Aorta (tissue), 5 donors: ENCODE measurements around the gene S100A12. TPM values are rescaled to one million over a fixed set of nuclear protein-coding genes. Genes with fewer than 3 reads are reported as not detected.

Experiments used
- ATAC-seq: fragments of 200-7000 bp; cut with Tn5 transposase; one replicate; pipeline ENCODE4 v1.9.1; 2022; ENCODE audit warnings: moderate library complexity; ENCODE audit not compliant: low FRiP score
- DNase-seq, 2 donors: peaks; one replicate each; pipeline ENCODE4 v3.0.0-alpha.2; 2020
- H3K27ac ChIP-seq, 2 donors: one replicate each; pipeline ENCODE4 v1.5.1; 2013; ENCODE audit warnings: low read length in 2 of 2, mild to moderate bottlenecking in 2 of 2, moderate library complexity in 2 of 2, control low read depth in 1 of 2, inconsistent platforms in 1 of 2, low read depth in 1 of 2
- H3K27me3 ChIP-seq, 2 donors: one replicate each; pipeline ENCODE4 v1.6.1; 2013; ENCODE audit warnings: control low read depth in 1 of 2, low read length in 1 of 2, mild to moderate bottlenecking in 1 of 2, moderate library complexity in 1 of 2; ENCODE audit not compliant: insufficient read depth in 2 of 2, control insufficient read depth in 1 of 2
- H3K36me3 ChIP-seq, 2 donors: one replicate each; pipeline ENCODE4 v1.6.1; 2013; ENCODE audit warnings: control low read depth in 1 of 2, low read length in 1 of 2, mild to moderate bottlenecking in 1 of 2; ENCODE audit not compliant: insufficient read depth in 2 of 2, control insufficient read depth in 1 of 2
- H3K4me1 ChIP-seq, 2 donors: one replicate each; pipeline ENCODE4 v1.6.1; 2013; ENCODE audit warnings: low read length in 2 of 2, control low read depth in 1 of 2, mild to moderate bottlenecking in 1 of 2, moderate library complexity in 1 of 2; ENCODE audit not compliant: insufficient read depth in 2 of 2, control insufficient read depth in 1 of 2
- H3K4me3 ChIP-seq, 2 donors: one replicate each; pipeline ENCODE4 v1.5.1; 2013; ENCODE audit warnings: low read length in 2 of 2, control low read depth in 1 of 2, mild to moderate bottlenecking in 1 of 2
- H3K9me3 ChIP-seq: one replicate; pipeline ENCODE4 v1.6.1; 2013; ENCODE audit warnings: mild to moderate bottlenecking, low read length; ENCODE audit not compliant: control insufficient read depth
- WGBS, 2 donors: extraction: QIAGEN DNeasy Blood & Tissue Kit; methylation state at CpG; one replicate each; pipeline ENCODE4 v1.1.7; 2013; 5-methylcytosine and 5-hydroxymethylcytosine counted together
- intact Hi-C, 2 donors: fragments of 100-400 bp; cut with DNase I; formaldehyde crosslinking; loops; one replicate each; pipeline versions ENCODE4 v1.14.2 to v1.15.0; 2022
- polyA plus RNA-seq, 2 donors: library from polyadenylated mRNA; stranded (reverse); fragments of 200-250 nt; gene quantifications; one replicate each; pipeline ENCODE4 v1.2.3, GENCODE V29; 2013
- total RNA-seq, 2 donors: library from RNA; stranded (reverse); fragmentation: NEBNext Ultra II Directional; extraction: Animal tissue kit (Norgen Biotek cat#: 25700); gene quantifications; one replicate each; pipeline ENCODE4 v1.2.1, GENCODE V29; 2021
- donor health status: healthy with polysubstance abuse.
- donor health status: Bipolar disorder and iron deficiency.
- donor health status: DM: no; HTN: no; CAD: no.
- donor health status: DM: no; HTN: no; CAD: no.
- donor health status: DM: yes; HTN: yes; CAD: no.

Gene S100A12
- total and polyA plus RNA-seq, 4 donors, result 1.7 to 58.6 (median 14.0) TPM

GRCh38 chr1:153399401-153400055, 24.1 kb upstream of the S100A12 start:
- no peaks in the 10 kb centered on the region for H3K4me1 ChIP-seq
- intact Hi-C loops, result loop anchor here in 1 of 2 donors (5.0 kb wide), 1 partner anchor 98 kb away; no protein-coding TSS in a partner anchor
- no peaks in the 10 kb centered on the region for H3K36me3 ChIP-seq
- DNase-seq (no peak), ATAC-seq (no peak)
- no peaks in the 10 kb centered on the region for H3K9me3 ChIP-seq
- no peaks in the 10 kb centered on the region for H3K27me3 ChIP-seq
- no peak overlapping the region for H3K27ac ChIP-seq
- 93 to 95% methylated on average over 7 of the region's 7 CpGs for WGBS, 2 donors
- H3K4me3 ChIP-seq, result no peak overlapping the region

GRCh38 chr1:153397924-153398651, 22.7 kb upstream of the S100A12 start:
- intact Hi-C loops, result loop anchor here in 1 of 2 donors (5.0 kb wide), 1 partner anchor 99 kb away; no protein-coding TSS in a partner anchor
- 84 to 94% methylated on average over 5 to 6 of the region's 6 CpGs for WGBS, 2 donors
- no peaks in the 10 kb centered on the region for H3K36me3 ChIP-seq
- H3K27ac ChIP-seq, result no peak overlapping the region
- DNase-seq (no peak), ATAC-seq (no peak)
- no peak overlapping the region for H3K4me3 ChIP-seq
- H3K9me3 ChIP-seq, result no peaks in the 10 kb centered on the region
- no peaks in the 10 kb centered on the region for H3K4me1 ChIP-seq
- no peaks in the 10 kb centered on the region for H3K27me3 ChIP-seq

DNA sequence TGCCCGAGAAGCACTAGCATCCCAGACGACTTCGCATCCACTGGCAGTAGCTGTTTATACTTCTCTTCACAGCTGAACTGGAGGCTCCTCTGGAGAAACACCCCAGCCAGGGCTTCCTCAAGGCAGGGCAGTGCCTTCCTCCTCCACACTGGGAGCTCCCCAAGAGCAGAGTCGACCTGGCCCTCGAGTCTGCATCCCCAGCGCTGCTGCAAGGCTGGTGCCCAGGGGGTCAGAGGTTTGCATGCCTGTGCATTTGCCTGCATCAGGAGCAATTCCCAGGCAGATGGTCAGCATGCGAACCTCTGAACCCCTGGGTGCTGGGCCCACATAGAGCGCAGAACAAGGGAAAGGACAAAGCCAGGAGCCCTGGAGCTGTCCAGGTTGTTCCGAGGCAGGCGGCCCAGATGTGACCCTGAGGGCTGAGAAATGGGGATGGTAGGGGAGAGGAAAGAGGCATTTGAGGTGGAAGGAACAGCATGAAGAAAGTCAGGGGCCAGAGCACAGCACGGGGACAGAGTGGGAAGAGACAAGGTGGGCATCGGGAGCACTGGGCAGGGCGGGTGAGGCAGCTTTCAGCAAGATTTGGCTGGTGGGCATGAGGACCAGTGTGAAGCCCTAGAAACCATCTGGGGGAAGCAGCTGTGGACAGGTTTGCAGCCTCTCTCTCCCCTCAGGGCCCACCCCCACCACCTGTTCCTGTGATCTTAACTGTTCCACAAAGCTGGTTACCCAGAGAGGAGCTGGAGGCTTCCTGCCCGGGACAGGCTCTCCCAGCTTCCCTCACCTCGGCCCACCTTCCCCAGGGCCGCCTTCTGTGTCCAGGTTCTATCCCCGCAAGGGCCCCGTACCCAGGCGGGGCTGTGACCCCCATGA, 21.9 kb upstream of the S100A12 start:
- Histone ChIP-seq H3K36me3 (no peaks in the 10 kb centered on the region), H3K9me3 (no peaks in the 10 kb centered on the region), H3K27ac (no peak overlapping the region), H3K4me1 (no peaks in the 10 kb centered on the region), H3K27me3 (no peaks in the 10 kb centered on the region), H3K4me3 (no peak overlapping the region)
- DNase-seq (no peak), ATAC-seq (no peak)
- intact Hi-C loops, result loop anchor here in 1 of 2 donors (5.0 kb wide), 1 partner anchor 100 kb away; no protein-coding TSS in a partner anchor
- 87 to 89% methylated on average over 19 of the region's 19 CpGs for WGBS, 2 donors

DNA sequence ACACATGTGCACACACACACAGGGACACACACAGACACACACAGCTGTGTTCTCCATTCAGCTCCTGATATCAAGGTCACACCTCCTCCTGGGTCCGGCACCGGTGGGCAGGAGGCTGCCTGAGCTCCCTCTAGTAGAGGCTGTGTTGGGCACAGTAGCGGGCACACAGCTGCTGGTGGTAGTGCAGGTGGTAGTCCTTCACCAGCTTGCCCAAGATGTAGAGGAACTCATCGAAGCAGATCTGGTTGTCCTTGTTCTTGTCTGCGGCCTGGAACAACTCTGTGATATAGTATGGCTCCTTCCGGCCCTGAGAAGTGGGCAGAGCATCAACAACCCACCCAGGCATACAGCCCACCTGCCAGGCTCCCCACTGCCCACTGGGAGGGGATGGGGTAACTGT, 21.0 kb upstream of the S100A12 start:
- no peaks in the 10 kb centered on the region for H3K4me1 ChIP-seq
- DNase-seq (no peak), ATAC-seq (no peak)
- 91 to 93% methylated on average over 6 of the region's 6 CpGs for WGBS, 2 donors
- no peak overlapping the region for H3K27ac ChIP-seq
- H3K36me3 ChIP-seq, result no peaks in the 10 kb centered on the region
- H3K27me3 ChIP-seq, result no peaks in the 10 kb centered on the region
- H3K4me3 ChIP-seq, result no peak overlapping the region
- intact Hi-C loops, result loop anchor here in 1 of 2 donors (5.0 kb wide), 1 partner anchor 101 kb away; no protein-coding TSS in a partner anchor
- no peaks in the 10 kb centered on the region for H3K9me3 ChIP-seq

GRCh38 chr1:153395776-153396175, 20.4 kb upstream of the S100A12 start:
- ATAC-seq (no peak), DNase-seq (no peak)
- Histone ChIP-seq H3K27ac (no peak overlapping the region), H3K9me3 (no peaks in the 10 kb centered on the region), H3K36me3 (no peaks in the 10 kb centered on the region), H3K27me3 (no peaks in the 10 kb centered on the region), H3K4me1 (no peaks in the 10 kb centered on the region), H3K4me3 (no peak overlapping the region)
- intact Hi-C loops, result loop anchor here in 1 of 2 donors (5.0 kb wide), 1 partner anchor 102 kb away; no protein-coding TSS in a partner anchor
- 89 to 94% methylated on average over 6 of the region's 6 CpGs for WGBS, 2 donors

DNA sequence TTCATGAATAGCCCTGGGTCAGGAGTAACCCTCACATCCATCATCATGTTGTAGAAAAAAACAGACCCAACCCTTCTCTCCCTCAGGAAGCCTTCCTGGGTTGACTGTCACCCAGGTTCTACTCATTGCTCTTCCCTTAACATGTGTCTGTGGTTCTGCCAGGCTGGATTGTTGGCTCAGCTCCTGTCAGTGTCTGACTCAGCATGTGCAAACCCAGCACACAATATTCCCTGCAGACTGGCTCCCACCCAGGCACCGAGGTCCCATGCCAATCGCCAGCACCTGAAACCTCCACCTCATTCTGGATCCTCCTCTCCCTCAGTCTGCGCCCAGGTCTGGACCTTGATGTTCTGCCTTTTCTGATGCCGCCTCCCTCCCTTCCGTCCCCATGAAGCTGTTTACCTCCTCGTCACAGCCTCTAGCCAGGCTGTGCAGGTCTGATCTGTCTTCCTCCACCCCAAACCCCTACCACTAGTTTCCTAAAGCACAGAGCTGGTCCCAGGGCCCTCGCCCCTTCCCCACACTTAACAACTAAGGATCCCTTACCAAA, 19.8 kb upstream of the S100A12 start:
- peak in 1 of 2 donors; percentile 52 for DNase-seq
- Histone ChIP-seq H3K27me3 (no peaks in the 10 kb centered on the region), H3K4me1 (no peaks in the 10 kb centered on the region), H3K4me3 (no peak overlapping the region), H3K27ac (no peak overlapping the region), H3K9me3 (no peaks in the 10 kb centered on the region), H3K36me3 (no peaks in the 10 kb centered on the region)
- intact Hi-C loops, result loop anchor here in 1 of 2 donors (5.0 kb wide), 1 partner anchor 102 kb away; no protein-coding TSS in a partner anchor
- 69 to 78% methylated on average over 7 of the region's 7 CpGs for WGBS, 2 donors
- ATAC-seq, result no peak

- intact Hi-C loops, result no loop called here
- WGBS, 2 donors, result 81 to 86% methylated on average over 5 of the region's 5 CpGs
- ATAC-seq, result no peak
Measured at GRCh38 chr1:153394391-153394790, 19.0 kb upstream of the S100A12 start.

DNA sequence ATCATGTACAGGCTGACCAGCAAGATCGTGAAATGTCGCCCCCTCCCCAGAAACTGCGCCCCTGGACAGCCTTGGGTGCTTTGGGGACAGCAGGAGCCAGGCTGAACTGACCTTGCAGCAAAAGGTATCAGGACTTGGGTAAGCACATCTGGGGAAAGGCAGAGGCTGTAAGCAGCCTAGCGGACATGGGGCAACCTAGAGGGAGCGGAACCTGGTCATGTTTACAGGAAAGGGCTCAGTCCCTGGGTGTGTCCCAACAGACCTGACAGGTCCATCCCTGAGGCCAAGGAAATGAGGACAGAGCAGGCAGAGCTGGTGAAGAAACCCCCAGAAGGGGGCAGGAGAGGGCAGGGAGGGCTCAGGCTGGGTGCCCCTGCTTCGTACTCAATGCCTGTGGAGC, 18.5 kb upstream of the S100A12 start:
- no peaks in the 10 kb centered on the region for H3K9me3 ChIP-seq
- no peak overlapping the region for H3K27ac ChIP-seq
- H3K36me3 ChIP-seq, result no peaks in the 10 kb centered on the region
- ATAC-seq, result no peak
- no peak overlapping the region for H3K4me3 ChIP-seq
- intact Hi-C loops, result no loop called here
- WGBS, 2 donors, result 85 to 88% methylated on average over 6 of the region's 6 CpGs
- DNase-seq, result no peak
- H3K4me1 ChIP-seq, result no peaks in the 10 kb centered on the region
- no peaks in the 10 kb centered on the region for H3K27me3 ChIP-seq

More at GRCh38 chr1:153394391-153394790, 19.0 kb upstream of the S100A12 start:
- Histone ChIP-seq H3K4me3 (no peak overlapping the region), H3K36me3 (no peaks in the 10 kb centered on the region), H3K27me3 (no peaks in the 10 kb centered on the region), H3K9me3 (no peaks in the 10 kb centered on the region), H3K27ac (no peak overlapping the region), H3K4me1 (no peaks in the 10 kb centered on the region)
- DNase-seq, result no peak
